Esophagus squamous epithelium (tissue), 4 donors: ENCODE results near the gene R3HDML.

Experiments
- CTCF ChIP-seq, 6 experiments: fragments of 450-650 bp in 4 of 6; fragments of 200-600 bp in 2 of 6; sonication (generic) in 2 of 6; IDR thresholded peaks; one replicate each; pipeline ENCODE4 v1.5.1; 2016 to 2019; ENCODE audit warnings: antibody characterized with exemption in 6 of 6, mild to moderate bottlenecking in 4 of 6, moderate library complexity in 4 of 6
- POLR2A ChIP-seq, 4 donors: fragments of 450-650 bp; IDR thresholded peaks; one replicate each; pipeline ENCODE4 v1.6.1; 2017; ENCODE audit warnings: antibody characterized with exemption in 4 of 4, mild to moderate bottlenecking in 4 of 4, moderate library complexity in 3 of 4

GRCh38 chr20:44389871-44390270 is 53.0 kb downstream of the R3HDML start:
- TF ChIP-seq POLR2A (IDR thresholded peaks at IDR 0.05), result no peak
- TF ChIP-seq CTCF (IDR thresholded peaks at IDR 0.05), result no peak
